ENCODE measurements around the gene PROS1.
A peak's percentile ranks its signal among the peaks of the same experiment; 100 is the strongest.

The PROS1 gene

GRCh38 chr3:93973131-93974126 lies at the start of gene PROS1:
Gene PROS1 (minus strand): TSS chr3:93973896. CDS start chr3:93973749, 147 bp downstream.
- peak in 1 of 4 experiments; percentile 16 for DNase-seq

- DNase-seq: no peak
Measured at GRCh38 chr3:94020293-94020692, 46.6 kb upstream of the PROS1 start.

- DNase-seq: no peak
Measured at GRCh38 chr3:94019659-94020058, 46.0 kb upstream of the PROS1 start.

GRCh38 chr3:94015025-94015424 lies 41.3 kb upstream of the PROS1 start:
- no peak for DNase-seq

GRCh38 chr3:94012185-94012584 lies 38.5 kb upstream of the PROS1 start:
- DNase-seq: no peak

GRCh38 chr3:94011233-94011711 lies 37.6 kb upstream of the PROS1 start:
- no peak for DNase-seq

GRCh38 chr3:94009608-94010007 lies 35.9 kb upstream of the PROS1 start:
- DNase-seq: no peak

- no peak for DNase-seq
Measured at GRCh38 chr3:94008253-94008652, 34.6 kb upstream of the PROS1 start.

GRCh38 chr3:94004301-94004910 lies 30.7 kb upstream of the PROS1 start:
- no peak for DNase-seq

GRCh38 chr3:94001827-94002495 lies 28.3 kb upstream of the PROS1 start:
- no peak for DNase-seq

- no peak for DNase-seq
Measured at GRCh38 chr3:94001191-94001590, 27.5 kb upstream of the PROS1 start.

- DNase-seq: no peak
Measured at GRCh38 chr3:93994056-93994455, 20.4 kb upstream of the PROS1 start.

GRCh38 chr3:93992207-93992606 lies 18.5 kb upstream of the PROS1 start:
- DNase-seq: no peak

GRCh38 chr3:93991631-93992030 lies 17.9 kb upstream of the PROS1 start:
- DNase-seq: no peak

GRCh38 chr3:93989241-93989640 lies 15.5 kb upstream of the PROS1 start:
- DNase-seq: no peak

- no peak for DNase-seq
Measured at GRCh38 chr3:93988764-93989163, 15.1 kb upstream of the PROS1 start.

GRCh38 chr3:93988283-93988682 lies 14.6 kb upstream of the PROS1 start:
- no peak for DNase-seq

- DNase-seq: no peak
Measured at GRCh38 chr3:93984618-93985017, 10.9 kb upstream of the PROS1 start.

GRCh38 chr3:93983408-93983807 lies 9.7 kb upstream of the PROS1 start:
- DNase-seq: no peak

- no peak for DNase-seq
Measured at GRCh38 chr3:93981649-93982048, 8.0 kb upstream of the PROS1 start.

GRCh38 chr3:93979850-93980676 lies 6.4 kb upstream of the PROS1 start, which contains the start of gene ARL13B:
Gene ARL13B (plus strand): TSS chr3:93980155. CDS start chr3:93980424, 269 bp downstream.
- peak; percentile 73 to 87 (median 84) for DNase-seq

GRCh38 chr3:93969997-93970396 lies 3.7 kb downstream of the PROS1 start:
- DNase-seq: no peak
